Brain pericyte (primary cell): ENCODE data around the gene PCDH15.
"Not testable (repeated sequence)": the region's sequence is repeated elsewhere in the genome, so short reads cannot be mapped to it uniquely, and the experiment has no call there.

Experiments
- DNase-seq: peaks from one replicate; pipeline ENCODE4 v3.0.0-alpha.2; 2012; ENCODE audit warnings: low read depth, low spot score

Gene PCDH15

GRCh38 chr10:54554028-54554427 lies 247.0 kb downstream of the PCDH15 start:
- DNase-seq: no peak

- no peak for DNase-seq
Measured at GRCh38 chr10:54550016-54550415, 251.0 kb downstream of the PCDH15 start.

GRCh38 chr10:54531296-54531695 lies 269.7 kb downstream of the PCDH15 start:
- no peak for DNase-seq

DNA sequence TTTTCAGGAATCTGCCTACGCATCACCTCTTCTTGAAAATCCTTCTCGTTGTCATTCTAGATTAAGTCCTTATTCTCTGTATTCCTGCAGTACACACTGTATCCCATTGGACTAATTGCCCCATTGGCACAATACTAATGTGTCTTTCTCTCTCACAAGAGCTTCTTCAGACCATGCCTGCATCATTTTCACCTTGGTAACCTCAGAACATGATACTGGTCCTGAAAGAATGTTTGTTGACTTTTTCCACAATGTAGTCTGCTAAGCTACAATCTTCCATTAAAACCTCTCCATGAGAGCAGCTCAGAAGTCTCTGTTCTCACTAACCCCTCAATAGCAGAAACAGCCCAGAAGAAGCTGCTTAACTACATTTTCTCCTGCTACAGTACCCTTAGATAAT lies 270.7 kb downstream of the PCDH15 start:
- no peak for DNase-seq

GRCh38 chr10:54525816-54526215 lies 275.2 kb downstream of the PCDH15 start:
- no peak for DNase-seq

- not testable (repeated sequence) for DNase-seq
Measured at GRCh38 chr10:54515244-54515643, 285.8 kb downstream of the PCDH15 start.

- DNase-seq: no peak
Measured at GRCh38 chr10:54503863-54504262, 297.2 kb downstream of the PCDH15 start.

DNA sequence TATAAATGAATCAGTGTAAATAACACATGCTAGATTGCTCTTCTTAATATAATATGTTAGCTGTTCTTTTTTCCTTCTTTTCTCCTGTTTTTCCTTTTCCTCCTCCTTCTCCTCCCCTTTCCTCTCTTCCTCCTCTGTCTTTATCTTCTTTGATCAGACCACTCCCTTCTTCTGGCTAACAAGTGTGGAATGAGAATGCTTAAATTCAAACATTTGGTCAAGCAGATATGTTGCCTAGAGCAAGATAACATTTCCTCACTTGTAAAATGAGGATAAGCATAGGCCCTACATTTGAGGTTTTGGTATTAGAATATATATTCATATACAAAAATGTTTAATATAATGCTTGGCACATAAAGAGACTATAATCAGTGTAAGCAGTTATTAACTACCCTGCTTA lies 299.1 kb downstream of the PCDH15 start:
- DNase-seq: no peak

GRCh38 chr10:54496852-54497251 lies 304.2 kb downstream of the PCDH15 start:
- DNase-seq: no peak

DNA sequence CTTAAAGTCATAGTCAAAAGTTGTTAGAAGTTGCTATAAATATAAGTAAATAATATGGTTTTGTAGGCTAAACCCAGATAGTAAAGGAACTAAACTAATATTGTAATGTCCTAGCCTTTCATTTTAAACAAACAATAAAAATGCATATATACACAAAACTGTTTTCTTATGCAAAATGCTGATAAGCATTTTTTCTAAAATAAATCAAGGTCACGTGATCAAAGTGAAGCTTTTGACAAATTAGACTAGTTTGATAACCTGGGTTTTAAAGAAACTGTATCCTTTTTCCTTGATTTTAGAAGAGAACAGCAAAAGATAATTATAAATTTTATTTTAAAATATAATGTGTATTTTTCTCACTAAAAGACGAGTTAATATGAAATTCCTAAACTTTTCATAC lies 313.3 kb downstream of the PCDH15 start:
- no peak for DNase-seq

GRCh38 chr10:54485971-54486370 lies 315.1 kb downstream of the PCDH15 start:
- DNase-seq: no peak

DNA sequence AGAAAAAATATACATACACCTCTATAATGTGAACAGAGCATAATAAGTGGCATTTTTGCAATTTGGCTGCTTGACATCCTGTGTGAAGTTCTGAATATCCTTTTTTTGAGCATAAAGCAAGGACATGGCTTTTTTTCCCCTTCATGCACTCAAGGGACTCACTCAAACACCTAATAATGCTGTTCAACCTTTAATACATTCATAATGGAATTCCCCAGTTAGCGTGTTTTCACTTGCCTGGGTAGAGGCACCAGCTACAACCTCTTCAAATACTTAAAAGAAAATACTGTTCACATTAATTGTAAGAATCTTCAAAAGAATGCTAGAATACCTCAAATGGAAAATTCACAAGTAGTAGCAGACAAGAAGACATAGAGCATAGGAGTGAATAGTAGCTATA lies 316.8 kb downstream of the PCDH15 start:
- DNase-seq: no peak

- no peak for DNase-seq
Measured at GRCh38 chr10:54478601-54479000, 322.4 kb downstream of the PCDH15 start.

DNA sequence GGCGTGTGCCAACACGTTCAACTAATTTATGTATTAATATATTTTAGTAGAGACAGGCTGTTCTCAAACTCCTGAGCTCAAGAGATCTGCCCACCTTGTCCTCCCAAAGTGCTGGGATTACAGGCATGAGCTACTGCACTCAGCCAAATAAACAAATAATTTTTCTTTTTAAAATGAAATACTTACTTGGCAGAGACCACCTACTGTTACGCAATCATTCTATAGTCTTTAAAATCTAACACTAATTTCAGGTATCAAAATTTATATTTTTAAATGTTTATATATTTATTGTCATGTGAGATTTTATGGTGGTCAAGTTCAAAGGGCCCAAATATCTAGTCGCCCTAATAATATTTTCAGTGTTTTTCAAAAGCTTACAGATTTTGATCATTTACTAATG lies 323.3 kb downstream of the PCDH15 start:
- no peak for DNase-seq

GRCh38 chr10:54470324-54470631 lies 330.8 kb downstream of the PCDH15 start:
- DNase-seq: no peak

DNA sequence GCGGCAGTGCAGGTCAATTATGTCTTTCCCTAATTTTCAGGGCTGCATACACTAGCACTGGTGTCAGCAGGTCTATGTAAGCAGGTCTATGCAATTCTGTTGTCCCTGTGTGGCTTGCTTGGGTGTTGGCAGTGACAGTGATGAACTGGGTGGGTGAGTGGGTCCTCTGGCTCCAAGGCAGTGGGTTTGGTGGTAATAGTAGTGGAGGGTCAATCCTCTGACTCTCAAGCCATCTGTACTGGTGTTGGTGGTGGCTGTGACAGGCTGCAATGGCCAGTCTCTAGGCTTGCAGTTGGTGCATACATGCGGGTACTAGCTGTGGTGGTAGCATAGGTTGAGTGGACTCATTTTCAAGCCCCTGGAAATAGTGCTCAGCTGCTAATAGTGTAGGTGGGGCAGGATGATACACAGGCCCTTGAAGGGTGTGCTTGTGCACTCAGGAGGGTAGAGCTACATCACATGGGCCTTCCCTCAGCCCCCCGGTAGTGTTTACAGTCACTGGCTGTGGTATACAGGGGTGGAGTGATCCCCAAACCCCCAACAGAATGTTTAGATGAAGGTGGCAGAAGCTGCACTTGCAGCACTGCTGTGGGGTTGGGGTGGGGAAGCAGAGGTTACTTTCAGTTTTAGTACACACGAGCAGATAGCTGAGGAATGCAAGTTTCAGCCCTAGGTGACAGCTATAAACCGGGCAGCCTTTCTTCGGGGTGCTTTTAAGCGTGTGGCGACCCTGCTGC lies 331.3 kb downstream of the PCDH15 start:
- no peak for DNase-seq

DNA sequence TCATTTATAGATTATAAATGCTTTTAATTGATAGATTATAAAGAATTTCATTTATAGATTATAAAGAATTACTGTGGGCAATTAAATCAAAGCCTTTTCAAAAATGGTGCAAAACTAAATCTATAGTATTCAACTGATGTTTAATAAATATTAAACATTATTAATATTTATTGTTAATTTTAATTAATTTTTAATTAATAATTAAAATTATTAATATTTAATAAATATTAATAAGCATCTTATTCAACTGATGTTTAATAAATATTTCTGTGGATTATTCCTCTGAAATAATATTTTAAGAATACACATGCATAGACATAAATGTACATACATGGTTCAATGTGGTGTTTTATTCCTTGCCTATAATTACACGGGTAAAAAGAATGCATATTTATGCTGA lies 346.8 kb downstream of the PCDH15 start:
- no peak for DNase-seq

GRCh38 chr10:54449056-54449455 lies 352.0 kb downstream of the PCDH15 start:
- DNase-seq: no peak

GRCh38 chr10:54444170-54444569 lies 356.9 kb downstream of the PCDH15 start:
- DNase-seq: no peak

- DNase-seq: no peak
Measured at GRCh38 chr10:54441275-54441674, 359.8 kb downstream of the PCDH15 start.

GRCh38 chr10:54434782-54435181 lies 366.2 kb downstream of the PCDH15 start:
- DNase-seq: no peak

GRCh38 chr10:54415483-54415882 lies 385.5 kb downstream of the PCDH15 start:
- no peak for DNase-seq

GRCh38 chr10:54402576-54402975 lies 398.5 kb downstream of the PCDH15 start:
- DNase-seq: no peak

DNA sequence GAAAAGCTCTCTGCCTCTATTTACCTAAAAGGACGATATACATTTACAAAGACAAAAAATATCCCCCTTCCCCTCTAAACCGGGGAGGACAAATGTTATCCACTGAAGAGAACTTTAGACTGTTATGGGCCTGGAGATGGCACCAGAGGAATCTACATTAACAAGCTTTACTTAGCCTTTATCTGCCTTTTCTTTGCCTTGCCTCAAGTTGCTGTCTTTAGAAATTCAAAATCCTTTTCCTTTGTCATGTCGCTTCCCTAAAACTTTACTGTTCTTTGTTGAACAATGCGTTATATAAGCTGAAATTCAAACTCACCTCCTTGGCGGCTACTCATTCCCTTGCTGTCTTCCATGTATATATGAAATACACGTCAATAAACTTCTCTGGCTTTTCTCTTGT lies 405.0 kb downstream of the PCDH15 start:
- DNase-seq: no peak
